Mucosa of descending colon (tissue), 3 donors: ENCODE data around the gene HDLBP. TPM values are rescaled to one million over a fixed set of nuclear protein-coding genes. Genes with fewer than 3 reads are reported as not detected.

Source experiments
- ATAC-seq: fragments of 200-7000 bp; cut with Tn5 transposase; one replicate; pipeline ENCODE4 v1.9.1; 2020; ENCODE audit warnings: mild to moderate bottlenecking, moderate library complexity
- DNase-seq, 3 donors: peaks; one replicate each; pipeline ENCODE4 v3.0.0-alpha.2; 2020
- H3K36me3 ChIP-seq: fragments of 200-600 bp; one replicate; pipeline ENCODE4 v1.8.0; 2021; ENCODE audit warnings: low read depth, mild to moderate bottlenecking
- H3K4me1 ChIP-seq: fragments of 200-600 bp; one replicate; pipeline ENCODE4 v1.8.0; 2021; ENCODE audit warnings: low read depth, mild to moderate bottlenecking
- H3K4me3 ChIP-seq: fragments of 200-600 bp; one replicate; pipeline ENCODE4 v1.8.0; 2021; ENCODE audit warnings: mild to moderate bottlenecking
- H3K9me3 ChIP-seq: fragments of 200-600 bp; one replicate; pipeline ENCODE4 v1.8.0; 2021; ENCODE audit warnings: mild to moderate bottlenecking
- CTCF ChIP-seq: fragments of 200-600 bp; IDR thresholded peaks from one replicate; pipeline ENCODE4 v1.8.0; 2022; ENCODE audit warnings: antibody characterized with exemption, mild to moderate bottlenecking
- intact Hi-C, 2 donors: fragments of 100-400 bp; cut with DNase I in 1 of 2; cut with micrococcal nuclease in 1 of 2; formaldehyde crosslinking; loops; one replicate each; pipeline versions ENCODE4 v1.11.0 to v1.11.1; 2022; cut with DNase I, micrococcal nuclease
- long read RNA-seq, 2 donors: library from polyadenylated mRNA; unstranded; transcript quantifications; one replicate each; pipeline ENCODE4 v2.0.0, GENCODE V29; 2019 to 2021
- total RNA-seq, 3 donors: library from RNA; stranded (reverse); fragmentation: NEBNext Ultra II Directional in 2 of 3; extraction: Animal tissue kit (Norgen Biotek cat#: 25700) in 2 of 3; gene quantifications; one replicate each; pipeline versions ENCODE4 v1.2.1 to v1.2.4, GENCODE V29; 2021 to 2023
- donor health status: DM: no; HTN: no; CAD: no; lungs with moderate emphysema.
- donor health status: DM: no; HTN: no; CAD: no.
- donor health status: DM: no; HTN: yes; CAD: no.

HDLBP gene
- 100 to 1,000 TPM; 363 to 417 (median 379) TPM for total RNA-seq
- long read RNA-seq, donor 1, full-length matches to known transcripts = 320 of 458 reads
- long read RNA-seq, donor 1, partial matches to known transcripts = 67 of 458 reads
- long read RNA-seq, donor 1, other reads (novel, unspliced or antisense) = 71 of 458 reads
- long read RNA-seq, donor 2, full-length matches to known transcripts = 11 of 68 reads
- long read RNA-seq, donor 2, partial matches to known transcripts = 50 of 68 reads
- long read RNA-seq, donor 2, other reads (novel, unspliced or antisense) = 7 of 68 reads

GRCh38 chr2:241315093-241315878 is at the start of gene HDLBP:
HDLBP (minus strand) TSS chr2:241315672; CDS start chr2:241266869, 48,803 bp downstream.
- Histone ChIP-seq H3K9me3 (no peaks in the 10 kb centered on the region), H3K4me3 (peak within 1 kb of the TSS; percentile 74), H3K36me3 (no peaks in the 10 kb centered on the region), H3K4me1 (peaks cover 35% of the 10 kb centered on the region)
- peak; percentile 18 for TF ChIP-seq CTCF
- ATAC-seq = peak; percentile 90
- DNase-seq = peak; percentile 100
- intact Hi-C loops = no loop called here

GRCh38 chr2:241364781-241365180 is 49.3 kb upstream of the HDLBP start:
- intact Hi-C loops = no loop called here
- DNase-seq (no peak), ATAC-seq (no peak)
- peaks cover 20% of the 10 kb centered on the region for H3K4me1 ChIP-seq
- H3K4me3 ChIP-seq = no peak overlapping the region
- no peaks in the 10 kb centered on the region for H3K9me3 ChIP-seq
- H3K36me3 ChIP-seq = no peaks in the 10 kb centered on the region
- TF ChIP-seq CTCF = no peak

GRCh38 chr2:241363426-241363825 is 48.0 kb upstream of the HDLBP start:
- H3K4me1 ChIP-seq = peaks cover 19% of the 10 kb centered on the region
- no peaks in the 10 kb centered on the region for H3K36me3 ChIP-seq
- TF ChIP-seq CTCF = no peak
- no peak for DNase-seq
- intact Hi-C loops = no loop called here
- ATAC-seq = peak; percentile 67
- H3K4me3 ChIP-seq = no peak overlapping the region
- H3K9me3 ChIP-seq = no peaks in the 10 kb centered on the region

- DNase-seq (peak in 1 of 3 donors; percentile 55), ATAC-seq (peak; percentile 31)
- Histone ChIP-seq H3K9me3 (no peaks in the 10 kb centered on the region), H3K4me1 (peaks cover 37% of the 10 kb centered on the region), H3K36me3 (no peaks in the 10 kb centered on the region), H3K4me3 (no peak overlapping the region)
- no peak for TF ChIP-seq CTCF
- intact Hi-C loops = no loop called here
Observed at GRCh38 chr2:241359481-241360045, 44.1 kb upstream of the HDLBP start.

- peak in 1 of 3 donors; percentile 53 for DNase-seq
- no peak for TF ChIP-seq CTCF
- ATAC-seq = peak; percentile 20
- no peaks in the 10 kb centered on the region for H3K36me3 ChIP-seq
- H3K4me1 ChIP-seq = peaks cover 44% of the 10 kb centered on the region
- intact Hi-C loops = no loop called here
- no peak overlapping the region for H3K4me3 ChIP-seq
- no peaks in the 10 kb centered on the region for H3K9me3 ChIP-seq
Observed at GRCh38 chr2:241358470-241358869, 43.0 kb upstream of the HDLBP start.
